ENCODE data around the gene IKZF1.

Gene IKZF1

DNA sequence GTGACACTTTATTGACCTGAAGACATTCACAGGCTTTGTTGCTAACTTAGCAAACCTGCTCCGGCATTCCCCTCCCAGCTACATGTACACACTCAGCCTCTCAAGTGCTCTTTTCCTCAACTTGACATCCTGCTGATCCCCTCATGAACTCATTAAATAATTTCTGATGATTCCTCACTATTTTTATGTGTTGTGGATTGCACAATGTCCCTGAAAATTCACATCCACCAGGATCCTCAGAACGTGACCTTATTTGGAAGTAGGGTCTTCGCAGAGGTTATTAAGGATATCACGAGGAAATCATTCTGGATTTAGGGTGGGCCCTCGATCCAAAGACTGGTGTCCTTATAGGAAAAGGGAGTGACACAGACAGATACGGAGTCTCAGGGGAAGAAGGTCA, 118.3 kb downstream of the IKZF1 start:
- Histone ChIP-seq H3K4me1 (ENCODE audit: low read length) (peaks cover 13% of the 10 kb centered on the region), H3K9ac (ENCODE audit: low read length) (no peak overlapping the region), H3K27ac (ENCODE audit: low read length) (no peak overlapping the region), H3K27me3 (ENCODE audit: low read depth, low read length) (no peaks in the 10 kb centered on the region), H2AFZ (ENCODE audit: low read depth, low read length) (no peak overlapping the region), H3K79me2 (ENCODE audit: low read length) (no peaks in the 10 kb centered on the region), H3K4me3 (ENCODE audit: low read length) (no peak overlapping the region), H4K20me1 (ENCODE audit: insufficient read depth, low read length) (no peaks in the 10 kb centered on the region), H3K4me2 (ENCODE audit: low read length) (no peak overlapping the region), H3K36me3 (replicated peaks; ENCODE audit: low read depth, low read length) (no peaks in the 10 kb centered on the region), H3K9me3 (ENCODE audit: insufficient read depth, low read length) (no peaks in the 10 kb centered on the region)
- TF ChIP-seq EZH2phosphoT487 (IDR thresholded peaks at IDR 0.05; ENCODE audit: low read depth): no peak
- TF ChIP-seq, protein P1, sequence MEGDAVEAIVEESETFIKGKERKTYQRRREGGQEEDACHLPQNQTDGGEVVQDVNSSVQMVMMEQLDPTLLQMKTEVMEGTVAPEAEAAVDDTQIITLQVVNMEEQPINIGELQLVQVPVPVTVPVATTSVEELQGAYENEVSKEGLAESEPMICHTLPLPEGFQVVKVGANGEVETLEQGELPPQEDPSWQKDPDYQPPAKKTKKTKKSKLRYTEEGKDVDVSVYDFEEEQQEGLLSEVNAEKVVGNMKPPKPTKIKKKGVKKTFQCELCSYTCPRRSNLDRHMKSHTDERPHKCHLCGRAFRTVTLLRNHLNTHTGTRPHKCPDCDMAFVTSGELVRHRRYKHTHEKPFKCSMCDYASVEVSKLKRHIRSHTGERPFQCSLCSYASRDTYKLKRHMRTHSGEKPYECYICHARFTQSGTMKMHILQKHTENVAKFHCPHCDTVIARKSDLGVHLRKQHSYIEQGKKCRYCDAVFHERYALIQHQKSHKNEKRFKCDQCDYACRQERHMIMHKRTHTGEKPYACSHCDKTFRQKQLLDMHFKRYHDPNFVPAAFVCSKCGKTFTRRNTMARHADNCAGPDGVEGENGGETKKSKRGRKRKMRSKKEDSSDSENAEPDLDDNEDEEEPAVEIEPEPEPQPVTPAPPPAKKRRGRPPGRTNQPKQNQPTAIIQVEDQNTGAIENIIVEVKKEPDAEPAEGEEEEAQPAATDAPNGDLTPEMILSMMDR (IDR thresholded peaks at IDR 0.05; ENCODE audit: low read depth, low read length): no peak

DNA sequence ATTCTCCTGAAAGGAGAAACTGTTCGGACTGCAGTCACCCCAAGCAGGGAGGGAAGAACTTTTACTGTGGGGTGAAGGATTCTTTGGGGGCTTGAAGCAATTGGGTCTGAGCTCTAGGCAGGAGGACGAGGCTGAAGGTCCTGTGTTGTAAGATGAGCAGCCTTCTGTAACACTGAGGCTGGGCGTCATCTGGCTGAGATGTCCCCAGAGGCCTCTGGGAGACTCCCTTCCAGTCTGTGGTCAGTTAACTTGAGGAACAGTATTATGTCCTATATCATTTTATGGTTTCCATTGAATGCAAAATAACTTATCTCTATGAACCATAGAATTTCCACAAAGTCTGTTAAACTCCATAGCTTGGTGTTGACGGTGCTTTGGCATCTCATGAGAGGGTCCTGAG, 119.3 kb downstream of the IKZF1 start:
- no peaks in the 10 kb centered on the region for H3K27me3 ChIP-seq (ENCODE audit: low read depth, low read length)
- no peak overlapping the region for H3K27ac ChIP-seq (ENCODE audit: low read length)
- H3K36me3 ChIP-seq (replicated peaks; ENCODE audit: low read depth, low read length): no peaks in the 10 kb centered on the region
- H3K4me2 ChIP-seq (ENCODE audit: low read length): no peak overlapping the region
- no peaks in the 10 kb centered on the region for H3K79me2 ChIP-seq (ENCODE audit: low read length)
- TF ChIP-seq, protein P1 (IDR thresholded peaks at IDR 0.05; ENCODE audit: low read depth, low read length): no peak
- no peak for TF ChIP-seq EZH2phosphoT487 (IDR thresholded peaks at IDR 0.05; ENCODE audit: low read depth)
- H3K4me1 ChIP-seq (ENCODE audit: low read length): peaks cover 12% of the 10 kb centered on the region
- H3K9me3 ChIP-seq (ENCODE audit: insufficient read depth, low read length): no peaks in the 10 kb centered on the region
- H3K4me3 ChIP-seq (ENCODE audit: low read length): no peak overlapping the region
- H3K9ac ChIP-seq (ENCODE audit: low read length): no peak overlapping the region
- H2AFZ ChIP-seq (ENCODE audit: low read depth, low read length): no peak overlapping the region
- H4K20me1 ChIP-seq (ENCODE audit: insufficient read depth, low read length): no peaks in the 10 kb centered on the region

DNA sequence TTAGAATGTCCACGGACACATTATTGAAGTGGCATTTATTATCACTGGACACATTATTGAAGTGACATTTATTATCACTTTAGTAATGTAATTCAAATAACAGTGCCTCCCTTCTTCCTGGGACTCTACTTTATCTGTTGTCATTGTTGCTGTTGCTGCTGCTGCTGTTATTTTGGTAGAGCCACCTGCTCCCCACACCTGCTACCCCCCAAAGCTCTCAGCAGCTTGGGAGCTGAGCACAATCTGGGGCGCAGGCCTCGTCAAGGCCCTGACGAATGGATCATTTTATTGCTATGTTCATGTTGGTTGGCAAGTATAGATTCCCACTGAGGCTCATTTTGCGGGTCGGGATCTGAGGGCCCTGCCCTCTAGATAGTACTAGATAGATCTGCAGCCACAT, 120.8 kb downstream of the IKZF1 start:
- H3K27ac ChIP-seq (ENCODE audit: low read length): no peak overlapping the region
- H3K36me3 ChIP-seq (replicated peaks; ENCODE audit: low read depth, low read length): no peaks in the 10 kb centered on the region
- no peak overlapping the region for H2AFZ ChIP-seq (ENCODE audit: low read depth, low read length)
- no peak overlapping the region for H3K4me2 ChIP-seq (ENCODE audit: low read length)
- H3K27me3 ChIP-seq (ENCODE audit: low read depth, low read length): no peaks in the 10 kb centered on the region
- no peak overlapping the region for H3K9ac ChIP-seq (ENCODE audit: low read length)
- TF ChIP-seq, protein P1 (IDR thresholded peaks at IDR 0.05; ENCODE audit: low read depth, low read length): no peak
- peaks cover 5% of the 10 kb centered on the region; the same call in 1 of the 2 replicates for H3K4me1 ChIP-seq (ENCODE audit: low read length)
- H3K9me3 ChIP-seq (ENCODE audit: insufficient read depth, low read length): no peaks in the 10 kb centered on the region
- no peaks in the 10 kb centered on the region for H3K79me2 ChIP-seq (ENCODE audit: low read length)
- H3K4me3 ChIP-seq (ENCODE audit: low read length): no peak overlapping the region
- H4K20me1 ChIP-seq (ENCODE audit: insufficient read depth, low read length): no peaks in the 10 kb centered on the region

DNA sequence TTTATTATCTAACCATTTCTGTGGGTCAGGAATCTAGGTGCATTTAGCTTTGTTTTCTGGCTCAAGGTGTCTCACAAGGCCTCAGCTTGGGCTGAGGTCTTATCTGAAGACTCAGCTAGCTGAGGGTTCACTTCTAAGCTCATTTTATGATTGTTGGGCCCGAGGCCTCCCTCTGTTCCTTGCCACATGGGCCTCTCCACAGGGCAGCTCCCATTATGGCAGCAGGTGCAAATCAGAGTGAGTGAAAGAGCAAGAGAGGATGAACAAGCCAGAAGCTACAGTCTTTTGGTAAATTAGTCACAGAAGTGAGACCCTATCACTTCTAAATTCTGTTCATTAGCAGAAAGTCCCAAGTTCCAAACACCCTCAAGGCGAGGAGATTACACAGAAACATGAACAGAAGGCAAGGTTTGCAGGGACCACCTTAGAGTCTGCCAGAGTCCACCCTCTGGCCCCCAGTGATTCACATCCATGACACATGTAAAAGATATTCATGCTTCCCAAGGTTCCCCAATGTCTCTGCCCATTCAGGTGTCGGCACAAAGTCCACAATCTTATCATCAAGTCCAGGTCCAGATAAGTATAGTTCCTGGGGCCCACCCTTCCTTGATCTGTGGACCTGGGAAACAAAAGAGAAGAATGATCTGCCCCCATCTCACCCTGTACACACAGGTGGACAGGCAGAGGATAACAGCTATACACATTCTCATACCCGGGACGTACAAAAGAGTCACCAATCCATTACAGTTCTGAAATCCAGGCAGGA, 121.9 kb downstream of the IKZF1 start:
- no peak overlapping the region for H2AFZ ChIP-seq (ENCODE audit: low read depth, low read length)
- no peaks in the 10 kb centered on the region for H3K79me2 ChIP-seq (ENCODE audit: low read length)
- no peak overlapping the region for H3K9ac ChIP-seq (ENCODE audit: low read length)
- H3K4me3 ChIP-seq (ENCODE audit: low read length): no peak overlapping the region
- peaks cover 5% of the 10 kb centered on the region; the same call in 1 of the 2 replicates for H3K4me1 ChIP-seq (ENCODE audit: low read length)
- no peak overlapping the region for H3K4me2 ChIP-seq (ENCODE audit: low read length)
- H3K36me3 ChIP-seq (replicated peaks; ENCODE audit: low read depth, low read length): no peaks in the 10 kb centered on the region
- no peak for TF ChIP-seq EZH2phosphoT487 (IDR thresholded peaks at IDR 0.05; ENCODE audit: low read depth)
- TF ChIP-seq, protein P1 (IDR thresholded peaks at IDR 0.05; ENCODE audit: low read depth, low read length): no peak
- no peaks in the 10 kb centered on the region for H4K20me1 ChIP-seq (ENCODE audit: insufficient read depth, low read length)
- no peak overlapping the region for H3K27ac ChIP-seq (ENCODE audit: low read length)
- no peaks in the 10 kb centered on the region for H3K27me3 ChIP-seq (ENCODE audit: low read depth, low read length)
- H3K9me3 ChIP-seq (ENCODE audit: insufficient read depth, low read length): no peaks in the 10 kb centered on the region

Measured in OCI-LY3 (cell line).